Hypothalamus (tissue), 51 donors: ENCODE measurements around the gene NDUFAB1.
A peak's percentile ranks its signal among the peaks of the same experiment; 100 is the strongest.
"Not testable (repeated sequence)": the region's sequence is repeated elsewhere in the genome, so short reads cannot be mapped to it uniquely, and the experiment has no call there.

Source experiments
- DNase-seq, 51 donors: peaks; one replicate each; lab custom pipeline; 2025; lab: John Stamatoyannopoulos, UW

Gene NDUFAB1

GRCh38 chr16:23584186-23585076, 11.7 kb downstream of the NDUFAB1 start:
- no peak for DNase-seq

- not testable (repeated sequence) for DNase-seq
Measured at GRCh38 chr16:23583271-23583670, 12.8 kb downstream of the NDUFAB1 start.

- DNase-seq, result no peak
Measured at GRCh38 chr16:23581764-23582163, 14.4 kb downstream of the NDUFAB1 start.

- DNase-seq, result no peak
Measured at GRCh38 chr16:23580391-23580790, 15.7 kb downstream of the NDUFAB1 start.

GRCh38 chr16:23579371-23579770, 16.7 kb downstream of the NDUFAB1 start:
- no peak for DNase-seq

GRCh38 chr16:23578101-23578830, 17.9 kb downstream of the NDUFAB1 start:
- peak in 6 of 51 donors; percentile 2 to 21 (median 3) for DNase-seq

- DNase-seq, result no peak
Measured at GRCh38 chr16:23577493-23577892, 18.6 kb downstream of the NDUFAB1 start.

- no peak for DNase-seq
Measured at GRCh38 chr16:23575834-23576233, 20.3 kb downstream of the NDUFAB1 start.

GRCh38 chr16:23573817-23574216, 22.3 kb downstream of the NDUFAB1 start:
- DNase-seq, result no peak

GRCh38 chr16:23572394-23572793, 23.7 kb downstream of the NDUFAB1 start:
- no peak for DNase-seq

- DNase-seq, result no peak
Measured at GRCh38 chr16:23571895-23572294, 24.2 kb downstream of the NDUFAB1 start.

GRCh38 chr16:23570992-23571632, 25.0 kb downstream of the NDUFAB1 start:
- peak in 7 of 51 donors; percentile 2 to 12 (median 5) for DNase-seq

- DNase-seq, result no peak
Measured at GRCh38 chr16:23567602-23568001, 28.5 kb downstream of the NDUFAB1 start.

- DNase-seq, result no peak
Measured at GRCh38 chr16:23566724-23567123, 29.4 kb downstream of the NDUFAB1 start.

- DNase-seq, result peak in 4 of 51 donors; percentile 2 to 27 (median 12)
Measured at GRCh38 chr16:23564575-23565363, 31.3 kb downstream of the NDUFAB1 start.

GRCh38 chr16:23563186-23563585, 32.9 kb downstream of the NDUFAB1 start:
- DNase-seq, result no peak

- DNase-seq, result no peak
Measured at GRCh38 chr16:23562505-23562904, 33.6 kb downstream of the NDUFAB1 start.

GRCh38 chr16:23561586-23561985, 34.5 kb downstream of the NDUFAB1 start:
- DNase-seq, result no peak

GRCh38 chr16:23557779-23558702, 38.1 kb downstream of the NDUFAB1 start:
- peak in 25 of 51 donors; percentile 18 to 65 (median 41) for DNase-seq
